HG03460 (cell line): ENCODE data around the gene KCNQ1OT1.

ENCODE experiments used
- ATAC-seq: cut with Tn5 transposase; IDR thresholded peaks from one replicate; pipeline ENCODE4 v1.9.1; 2021; ENCODE audit not compliant: unreplicated experiment

KCNQ1OT1 gene

GRCh38 chr11:2699531-2700414, at the start of gene KCNQ1OT1:
TSS of gene KCNQ1OT1 (minus strand) at chr11:2699994.
- peak; percentile 84 for ATAC-seq

DNA sequence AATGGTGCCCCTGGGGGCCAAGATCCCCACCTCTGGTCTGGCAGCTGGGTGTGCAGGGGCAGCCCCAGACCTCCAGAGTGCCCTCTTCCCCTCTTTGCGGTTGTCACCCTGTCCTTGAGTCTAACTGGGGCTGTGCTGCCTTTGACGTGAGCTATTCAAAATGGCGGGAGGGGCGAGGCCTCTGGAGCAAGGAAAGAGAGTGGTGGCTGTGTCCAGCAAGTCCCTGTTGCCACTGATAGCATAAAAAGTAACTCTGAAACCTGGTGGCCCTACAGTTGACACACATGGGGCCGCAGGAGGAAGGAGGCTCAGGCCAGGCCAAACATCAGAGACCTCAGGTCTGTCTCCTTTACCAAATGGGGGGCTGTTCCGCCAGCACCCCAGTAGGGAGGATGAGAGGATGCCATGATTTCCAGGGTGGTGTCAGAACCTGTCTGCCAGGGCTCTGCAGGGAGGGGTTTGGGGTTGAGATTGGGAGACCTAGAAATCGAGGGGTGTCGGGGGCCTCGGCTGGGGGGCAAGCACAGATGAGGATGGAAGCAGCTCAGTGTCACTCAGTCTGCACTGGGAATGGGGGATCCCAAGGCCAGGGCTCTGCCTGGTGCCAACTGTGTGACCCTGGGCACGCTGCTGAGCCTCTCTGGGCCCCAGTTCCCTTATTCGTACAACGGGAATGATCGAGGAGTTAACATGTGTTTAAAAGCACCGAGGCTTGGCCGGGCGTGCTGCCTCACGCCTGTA, 49.2 kb upstream of the KCNQ1OT1 start:
- no peak for ATAC-seq

DNA sequence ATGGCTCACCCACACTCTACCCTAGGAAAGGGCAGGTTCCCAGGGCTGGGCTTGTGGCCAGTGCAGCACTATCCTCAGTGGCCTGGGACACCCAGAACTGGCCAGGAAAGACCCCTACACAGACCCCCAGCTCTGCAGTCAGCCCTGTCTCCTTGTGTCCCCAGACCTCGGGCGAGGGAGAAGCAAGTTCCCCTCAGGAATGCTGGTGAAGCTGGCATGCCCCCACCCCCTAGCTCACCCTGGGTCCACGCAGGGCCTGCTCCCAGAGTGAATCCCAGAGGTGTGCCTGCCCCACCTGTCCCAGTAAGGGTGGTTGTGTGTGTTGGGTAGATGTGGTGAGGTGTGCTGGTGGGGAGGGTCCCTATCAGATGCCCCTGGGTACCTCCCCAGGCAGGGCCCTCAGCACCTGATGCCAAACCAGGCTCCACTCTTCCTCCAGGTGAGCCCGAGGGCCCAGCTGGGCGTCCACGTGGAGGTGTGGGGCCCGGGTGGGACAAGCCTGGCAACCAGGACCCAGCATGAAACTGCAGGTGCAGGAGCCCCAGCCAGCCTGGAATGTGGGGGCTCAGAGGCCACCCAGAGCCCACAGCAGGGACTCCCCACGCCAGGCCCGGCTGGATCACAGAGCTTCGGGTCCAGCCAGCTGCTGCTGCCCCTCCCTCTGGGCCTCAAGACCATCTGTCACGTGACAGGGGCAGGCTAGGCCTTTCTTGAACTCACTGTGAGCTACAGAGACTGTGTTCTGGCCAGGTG, 48.4 kb upstream of the KCNQ1OT1 start:
- no peak for ATAC-seq

DNA sequence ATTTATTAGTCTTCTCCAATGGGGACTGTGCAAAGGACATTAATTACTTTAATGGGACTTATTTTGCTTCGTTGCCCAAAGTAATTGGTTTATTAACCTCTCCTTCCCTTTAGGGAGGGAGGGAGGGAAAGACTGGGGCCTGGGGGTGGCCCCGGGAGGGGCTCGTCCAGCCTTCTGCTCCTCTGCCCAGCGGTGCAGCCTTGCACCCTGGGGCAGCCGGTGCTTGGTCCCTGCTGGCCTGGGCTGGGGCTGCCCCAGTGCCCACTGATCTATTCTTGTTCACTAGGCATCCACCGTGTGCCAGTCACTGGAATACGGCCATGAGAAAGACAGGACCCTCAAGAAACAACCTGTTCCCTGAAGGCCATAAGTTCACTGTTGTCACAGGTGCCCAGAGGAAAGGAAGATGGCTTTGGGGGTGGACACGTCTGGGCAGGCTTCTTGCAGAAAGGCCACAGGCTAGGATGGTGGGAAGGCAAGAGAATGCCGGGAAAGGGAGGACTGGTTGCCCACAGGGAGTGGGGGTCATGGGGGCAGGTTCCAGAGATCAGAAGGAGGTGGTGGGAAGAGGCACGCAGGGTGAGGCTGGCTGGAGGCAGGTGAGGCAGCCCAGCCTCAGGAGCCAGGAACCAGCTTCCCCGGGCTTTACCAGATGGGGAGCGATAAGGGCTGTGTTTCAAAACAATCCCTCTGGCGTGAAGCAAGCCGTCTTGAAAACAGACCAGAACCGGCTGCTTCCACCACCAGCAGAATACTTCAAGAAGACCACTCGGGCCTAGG, 47.6 kb upstream of the KCNQ1OT1 start:
- no peak for ATAC-seq

GRCh38 chr11:2746401-2747247, 46.8 kb upstream of the KCNQ1OT1 start:
- no peak for ATAC-seq

GRCh38 chr11:2745511-2745910, 45.7 kb upstream of the KCNQ1OT1 start:
- no peak for ATAC-seq

GRCh38 chr11:2744166-2744565, 44.4 kb upstream of the KCNQ1OT1 start:
- ATAC-seq: no peak

DNA sequence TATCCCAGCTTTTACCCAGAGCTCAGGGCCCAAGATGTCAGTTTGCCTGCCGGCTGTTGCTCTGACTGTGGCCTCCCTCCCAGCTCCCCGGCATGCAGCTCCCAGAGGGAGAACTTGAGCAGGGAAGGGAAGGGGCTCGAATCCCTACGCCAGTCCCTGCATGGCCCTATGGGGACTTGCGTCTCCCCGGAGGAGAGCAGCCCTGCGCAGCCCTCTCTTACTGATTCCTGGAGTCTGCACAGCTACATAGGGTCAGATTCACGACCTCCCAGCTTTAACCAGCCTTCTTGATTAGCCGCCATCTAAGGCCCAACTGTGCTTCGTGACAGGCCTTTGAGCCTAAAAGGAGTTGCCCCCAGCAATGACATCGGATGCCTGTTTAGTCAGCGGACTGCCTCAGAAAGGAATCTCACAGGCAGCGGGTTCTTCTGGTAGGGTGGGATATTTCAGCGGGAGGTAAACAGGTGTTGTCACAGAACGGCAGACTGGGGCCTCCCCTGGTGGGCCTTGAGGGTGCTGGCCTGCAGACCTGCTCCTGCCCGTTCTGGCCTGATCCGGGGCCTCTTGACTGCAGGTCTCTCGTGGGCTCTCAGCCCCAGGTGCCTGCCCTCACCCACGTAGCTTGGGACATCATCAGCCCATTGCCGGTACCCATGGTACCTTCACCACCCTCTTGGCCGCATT, 43.8 kb upstream of the KCNQ1OT1 start:
- ATAC-seq: no peak

- ATAC-seq: no peak
Observed at GRCh38 chr11:2742611-2743426, 43.0 kb upstream of the KCNQ1OT1 start.

DNA sequence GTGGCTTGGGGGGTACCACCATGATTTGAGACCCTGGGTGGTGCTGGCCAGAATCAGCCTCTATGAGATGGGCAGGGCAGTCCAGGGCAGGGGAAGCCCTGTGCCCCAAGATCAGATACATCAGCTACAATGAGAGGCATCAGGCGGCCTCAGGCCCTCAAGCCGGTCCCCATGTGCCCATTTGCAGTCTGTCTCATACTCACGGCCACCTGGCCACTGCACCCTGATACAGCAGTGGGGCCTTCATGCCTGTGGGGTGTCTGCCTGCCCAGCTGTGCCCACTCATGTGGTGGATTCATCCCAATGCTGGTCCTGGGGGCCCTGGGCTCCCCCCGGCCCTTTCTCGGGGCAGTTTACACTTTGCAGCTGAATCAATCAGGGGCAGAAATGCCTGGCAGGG, 42.4 kb upstream of the KCNQ1OT1 start:
- ATAC-seq: no peak

GRCh38 chr11:2741377-2742131, 41.8 kb upstream of the KCNQ1OT1 start:
- ATAC-seq: no peak

GRCh38 chr11:2741006-2741376, 41.2 kb upstream of the KCNQ1OT1 start:
- no peak for ATAC-seq

- no peak for ATAC-seq
Observed at GRCh38 chr11:2740275-2740940, 40.6 kb upstream of the KCNQ1OT1 start.

GRCh38 chr11:2739531-2740274, 39.9 kb upstream of the KCNQ1OT1 start:
- ATAC-seq: no peak

DNA sequence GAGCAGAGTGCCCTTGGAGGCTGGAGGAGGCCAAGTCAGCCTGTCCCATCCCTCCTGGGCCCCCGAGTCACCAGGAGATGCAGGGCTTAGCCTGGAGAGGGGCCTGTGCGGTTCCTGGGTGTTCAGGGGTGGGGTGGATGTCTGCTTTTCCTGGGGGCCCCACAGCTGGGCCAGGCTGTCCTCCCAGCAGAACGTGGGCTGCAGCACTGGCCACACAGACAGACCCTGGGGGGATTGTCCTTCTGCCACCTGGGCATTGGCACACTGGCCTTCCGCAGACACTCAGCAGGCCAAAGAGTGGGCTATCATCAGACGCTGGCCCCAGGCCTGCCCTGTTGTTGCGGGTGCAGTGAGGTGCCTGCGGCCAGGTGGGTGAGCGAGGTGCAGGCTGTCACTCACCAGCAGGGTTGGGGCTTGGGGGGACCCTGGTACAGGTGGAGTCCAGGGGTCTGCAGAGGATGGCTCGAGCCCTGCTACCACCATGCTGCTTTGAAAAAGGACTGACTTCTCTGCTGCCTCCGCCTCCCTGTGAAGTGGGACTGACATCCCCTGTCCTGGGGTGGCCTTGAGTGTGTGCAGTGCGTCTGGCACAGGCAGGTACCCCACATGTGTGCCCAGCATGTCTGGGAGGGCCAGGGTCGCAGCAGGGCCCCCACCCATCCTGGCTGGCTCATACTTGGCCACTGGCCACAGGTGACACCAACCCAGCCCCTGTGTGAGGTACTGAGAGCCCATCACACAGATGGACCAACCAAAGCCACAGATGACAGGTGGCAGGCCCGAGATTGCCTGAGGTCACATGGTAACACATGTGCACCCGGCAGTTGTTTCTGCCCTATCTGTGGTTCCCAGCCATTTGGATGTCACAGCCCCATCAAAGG, 39.0 kb upstream of the KCNQ1OT1 start:
- ATAC-seq: no peak

GRCh38 chr11:2737866-2738265, 38.1 kb upstream of the KCNQ1OT1 start:
- ATAC-seq: no peak
